GM18517 (cell line): ENCODE results near the gene LDAH.

Experiments used
- ATAC-seq: cut with Tn5 transposase; IDR thresholded peaks from one replicate; pipeline ENCODE4 v1.9.1; 2021; ENCODE audit warnings: mild to moderate bottlenecking, moderate library complexity; ENCODE audit not compliant: unreplicated experiment

LDAH gene

GRCh38 chr2:20641123-20641985 is 181.5 kb downstream of the LDAH start:
- no peak for ATAC-seq

- no peak for ATAC-seq
Observed at GRCh38 chr2:20640411-20641122, 182.3 kb downstream of the LDAH start.

- ATAC-seq, result no peak
Observed at GRCh38 chr2:20638646-20639430, 184.1 kb downstream of the LDAH start.

GRCh38 chr2:20638014-20638413 is 184.9 kb downstream of the LDAH start:
- no peak for ATAC-seq

- no peak for ATAC-seq
Observed at GRCh38 chr2:20637147-20637546, 185.8 kb downstream of the LDAH start.

- peak; percentile 67 for ATAC-seq
Observed at GRCh38 chr2:20635675-20636584, 187.0 kb downstream of the LDAH start.

- no peak for ATAC-seq
Observed at GRCh38 chr2:20635113-20635510, 187.8 kb downstream of the LDAH start.

- ATAC-seq, result no peak
Observed at GRCh38 chr2:20634507-20635112, 188.3 kb downstream of the LDAH start.
